ENCODE results near the gene PSMG3.

Gene PSMG3

DNA sequence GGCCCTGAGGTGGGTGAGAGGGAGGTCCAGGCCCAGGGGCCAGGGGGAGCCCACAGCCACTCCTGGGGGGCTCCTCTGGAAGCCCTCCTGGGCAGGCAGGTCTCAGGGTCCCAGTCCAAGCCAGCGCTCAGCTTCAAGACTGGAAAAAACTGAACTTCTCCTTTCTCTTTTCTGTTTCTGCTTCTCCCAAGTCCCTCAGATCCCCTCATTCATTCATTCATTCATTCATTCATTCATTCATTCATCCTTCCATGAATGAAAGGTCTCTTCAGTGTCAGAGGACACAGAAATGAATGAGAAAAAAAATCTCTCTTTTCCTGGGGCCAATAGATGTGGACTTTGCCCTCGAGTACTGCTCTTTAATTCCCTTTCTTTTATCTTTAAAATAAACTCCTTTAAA lies 34.6 kb upstream of the PSMG3 start:
- no peaks in the 10 kb centered on the region for H3K9me3 ChIP-seq (replicated peaks; ENCODE audit: low read length)
- no peaks in the 10 kb centered on the region for H3K36me3 ChIP-seq (ENCODE audit: insufficient read depth, low read length)
- peaks cover 72% of the 10 kb centered on the region for H3K27me3 ChIP-seq (ENCODE audit: control insufficient read depth, insufficient read depth, low read length)
- H3K4me2 ChIP-seq (ENCODE audit: low read length) = no peak overlapping the region
- H3K9ac ChIP-seq (ENCODE audit: low read depth, low read length) = no peak overlapping the region
- H3K4me3 ChIP-seq (ENCODE audit: low read length) = no peak overlapping the region
- H3K4me1 ChIP-seq (ENCODE audit: control insufficient read depth, insufficient read depth, low read length) = no peaks in the 10 kb centered on the region

DNA sequence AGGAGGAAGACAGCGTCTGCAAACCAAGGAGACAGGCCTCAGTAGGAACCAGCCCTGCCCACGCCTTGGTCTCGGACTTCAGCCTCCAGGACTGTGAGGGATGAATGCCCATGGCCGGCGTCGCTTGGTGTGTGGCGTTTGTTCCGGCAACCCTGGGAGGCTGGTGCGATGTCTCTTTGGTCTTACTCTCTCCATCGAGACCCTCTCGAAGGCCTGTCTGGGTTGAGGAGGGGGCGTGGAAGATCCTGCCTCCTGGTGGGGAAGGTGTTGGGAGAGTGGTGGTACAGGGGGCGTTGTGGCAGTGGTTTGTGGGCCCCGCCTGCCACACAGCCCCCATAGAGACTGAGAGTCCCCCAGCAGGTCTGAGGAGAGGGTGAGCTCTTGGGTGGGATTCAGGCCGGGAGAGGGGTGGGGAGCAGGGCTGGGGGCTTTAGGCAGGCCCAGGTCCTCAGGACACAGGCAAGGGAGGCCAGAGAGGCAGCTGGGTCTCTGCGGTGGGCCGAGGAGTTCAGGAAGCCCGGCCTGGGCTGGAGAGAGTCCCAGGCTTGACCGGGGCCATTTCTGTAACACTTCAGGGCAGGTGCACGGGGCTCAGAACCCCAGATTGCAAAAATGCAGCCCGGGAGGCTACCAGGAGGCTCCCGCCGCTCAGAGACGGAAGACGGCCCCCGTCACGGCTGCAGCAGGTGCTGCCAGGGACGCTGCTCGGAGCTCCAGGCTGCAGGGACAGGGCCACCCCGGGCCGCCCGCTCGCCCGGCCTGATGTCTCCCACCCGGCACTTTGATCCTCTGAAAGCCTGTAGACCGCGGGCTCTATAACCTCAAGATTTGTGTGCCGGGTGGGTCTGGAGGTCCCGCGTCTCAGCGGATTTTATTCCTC lies 33.8 kb upstream of the PSMG3 start:
- Histone ChIP-seq H3K4me1 (ENCODE audit: control insufficient read depth, insufficient read depth, low read length) (no peaks in the 10 kb centered on the region), H3K27me3 (ENCODE audit: control insufficient read depth, insufficient read depth, low read length) (peaks cover 66% of the 10 kb centered on the region), H3K4me3 (ENCODE audit: low read length) (no peak overlapping the region), H3K9ac (ENCODE audit: low read depth, low read length) (no peak overlapping the region), H3K36me3 (ENCODE audit: insufficient read depth, low read length) (no peaks in the 10 kb centered on the region), H3K9me3 (replicated peaks; ENCODE audit: low read length) (no peaks in the 10 kb centered on the region), H3K4me2 (ENCODE audit: low read length) (no peak overlapping the region)

DNA sequence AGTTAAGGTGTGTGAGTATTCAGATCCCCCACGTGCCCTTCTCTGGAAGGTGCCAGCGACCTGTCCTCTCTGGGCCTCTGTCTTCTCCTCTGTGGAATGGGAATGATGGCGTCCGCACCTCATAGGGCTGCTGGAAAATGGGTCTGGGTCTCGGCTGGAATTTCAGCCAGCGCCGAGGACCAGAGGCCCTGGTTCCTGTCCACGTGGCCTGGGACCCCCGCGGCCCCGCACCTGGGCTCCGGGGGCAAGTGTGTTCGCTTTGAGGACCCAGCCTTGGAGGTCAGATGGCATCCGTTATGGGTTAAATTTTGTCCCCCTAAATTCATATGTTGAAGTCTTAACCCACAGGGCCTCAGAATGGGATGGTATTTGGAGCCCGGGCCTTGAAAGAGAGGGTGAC lies 32.6 kb upstream of the PSMG3 start:
- Histone ChIP-seq H3K36me3 (ENCODE audit: insufficient read depth, low read length) (no peaks in the 10 kb centered on the region), H3K27me3 (ENCODE audit: control insufficient read depth, insufficient read depth, low read length) (peaks cover 66% of the 10 kb centered on the region), H3K4me2 (ENCODE audit: low read length) (no peak overlapping the region), H3K9me3 (replicated peaks; ENCODE audit: low read length) (no peaks in the 10 kb centered on the region), H3K4me1 (ENCODE audit: control insufficient read depth, insufficient read depth, low read length) (no peaks in the 10 kb centered on the region), H3K4me3 (ENCODE audit: low read length) (no peak overlapping the region), H3K9ac (ENCODE audit: low read depth, low read length) (no peak overlapping the region)

DNA sequence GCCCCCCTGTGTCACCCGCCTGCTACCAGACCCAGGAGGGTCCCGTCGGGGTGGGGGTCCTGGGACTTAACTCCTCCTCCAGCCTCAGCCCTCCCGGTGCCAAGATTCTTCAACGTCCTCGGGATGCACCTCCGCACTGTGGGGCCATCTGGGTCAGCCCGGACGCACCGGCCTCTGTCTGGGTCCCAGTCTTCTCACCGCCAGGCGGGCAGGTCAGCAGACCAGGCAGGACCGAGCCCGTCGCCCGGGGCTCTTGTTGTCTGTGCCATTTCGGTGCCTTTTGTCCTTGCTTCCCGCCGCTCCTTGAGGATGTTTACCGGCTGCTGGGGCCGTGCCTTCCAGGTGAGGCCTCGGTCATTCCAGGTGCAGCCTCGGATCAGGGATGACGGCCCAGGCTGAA lies 32.1 kb upstream of the PSMG3 start:
- Histone ChIP-seq H3K4me3 (ENCODE audit: low read length) (no peak overlapping the region), H3K9me3 (replicated peaks; ENCODE audit: low read length) (no peaks in the 10 kb centered on the region), H3K36me3 (ENCODE audit: insufficient read depth, low read length) (no peaks in the 10 kb centered on the region), H3K4me2 (ENCODE audit: low read length) (no peak overlapping the region), H3K27me3 (ENCODE audit: control insufficient read depth, insufficient read depth, low read length) (peaks cover 67% of the 10 kb centered on the region), H3K4me1 (ENCODE audit: control insufficient read depth, insufficient read depth, low read length) (no peaks in the 10 kb centered on the region), H3K9ac (ENCODE audit: low read depth, low read length) (no peak overlapping the region)

DNA sequence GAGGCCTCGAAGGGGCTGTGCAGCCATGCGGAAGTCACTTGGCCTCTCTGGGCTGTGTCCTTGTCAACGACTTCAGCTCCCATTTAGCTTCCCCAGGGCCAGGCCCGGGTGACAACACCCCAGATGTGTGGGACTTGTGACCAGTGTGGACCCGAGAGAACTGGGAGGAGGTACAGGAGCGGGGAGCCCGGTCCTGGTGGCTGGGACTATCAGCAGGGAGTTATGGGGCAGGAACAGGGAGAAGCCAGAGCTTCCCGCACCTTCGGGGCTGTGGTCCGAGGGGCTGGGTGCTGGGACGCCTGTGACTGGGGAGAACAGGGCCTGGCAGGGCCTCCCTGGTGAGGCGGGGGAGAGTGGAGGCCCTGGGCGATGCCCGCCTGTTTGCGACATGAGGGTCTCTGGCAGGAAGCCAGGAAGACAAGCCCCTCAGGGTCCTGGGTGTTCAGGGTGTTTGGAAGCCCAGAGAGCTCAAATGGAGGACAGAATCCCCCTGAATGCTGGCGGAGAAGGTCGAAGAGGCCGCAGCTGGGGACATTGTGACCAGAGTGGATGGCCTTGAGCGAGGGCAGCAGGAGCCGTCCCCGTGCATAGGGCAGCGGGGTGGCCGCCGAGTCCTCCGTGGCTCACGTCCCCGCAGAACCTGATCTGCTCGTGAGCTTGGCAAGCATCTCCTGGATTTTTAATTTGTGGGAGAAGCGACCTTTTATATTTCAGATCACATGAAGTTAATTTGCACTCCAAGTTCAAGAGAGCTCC lies 30.0 kb upstream of the PSMG3 start:
- peaks cover 76% of the 10 kb centered on the region for H3K27me3 ChIP-seq (ENCODE audit: control insufficient read depth, insufficient read depth, low read length)
- H3K4me2 ChIP-seq (ENCODE audit: low read length) = no peak overlapping the region
- no peaks in the 10 kb centered on the region for H3K36me3 ChIP-seq (ENCODE audit: insufficient read depth, low read length)
- H3K9ac ChIP-seq (ENCODE audit: low read depth, low read length) = no peak overlapping the region
- no peak overlapping the region for H3K4me3 ChIP-seq (ENCODE audit: low read length)
- H3K4me1 ChIP-seq (ENCODE audit: control insufficient read depth, insufficient read depth, low read length) = no peaks in the 10 kb centered on the region
- H3K9me3 ChIP-seq (replicated peaks; ENCODE audit: low read length) = no peaks in the 10 kb centered on the region

DNA sequence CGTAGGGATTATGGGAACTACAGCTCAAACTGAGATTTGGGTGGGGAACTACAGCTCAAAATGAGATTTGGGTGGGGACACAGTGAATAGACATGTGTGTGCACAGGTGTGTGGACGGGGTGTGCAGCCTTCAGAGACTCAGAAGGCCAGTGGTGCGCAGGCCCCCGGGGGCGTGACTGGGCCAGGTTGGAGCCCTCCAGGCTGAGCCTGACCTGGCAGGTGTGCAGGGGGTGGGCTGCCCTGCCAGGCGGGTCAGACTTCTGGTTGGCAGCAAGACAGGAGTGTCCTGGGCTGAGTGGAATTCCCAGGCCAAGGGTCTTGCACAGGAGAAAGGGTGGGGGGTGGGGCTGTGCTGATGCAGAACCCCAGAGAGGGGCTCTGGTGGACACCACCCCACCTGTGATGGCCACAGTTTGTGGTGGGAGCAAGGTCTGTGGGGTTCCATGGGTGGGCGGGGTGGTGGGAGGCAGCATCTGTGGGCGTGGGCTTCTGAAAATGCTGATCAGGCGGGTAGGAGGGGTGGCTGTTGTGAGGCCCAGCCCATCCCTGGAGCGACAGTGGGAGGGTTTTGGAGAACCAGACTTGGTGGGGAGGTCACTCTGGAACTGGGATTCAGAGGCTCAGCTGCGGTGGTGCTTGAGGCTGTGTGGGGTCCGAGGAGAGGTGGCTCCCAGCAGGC lies 29.3 kb upstream of the PSMG3 start:
- Histone ChIP-seq H3K27me3 (ENCODE audit: control insufficient read depth, insufficient read depth, low read length) (peaks cover 70% of the 10 kb centered on the region), H3K36me3 (ENCODE audit: insufficient read depth, low read length) (no peaks in the 10 kb centered on the region), H3K4me1 (ENCODE audit: control insufficient read depth, insufficient read depth, low read length) (no peaks in the 10 kb centered on the region), H3K4me3 (ENCODE audit: low read length) (no peak overlapping the region), H3K9ac (ENCODE audit: low read depth, low read length) (no peak overlapping the region), H3K9me3 (replicated peaks; ENCODE audit: low read length) (no peaks in the 10 kb centered on the region), H3K4me2 (ENCODE audit: low read length) (no peak overlapping the region)

DNA sequence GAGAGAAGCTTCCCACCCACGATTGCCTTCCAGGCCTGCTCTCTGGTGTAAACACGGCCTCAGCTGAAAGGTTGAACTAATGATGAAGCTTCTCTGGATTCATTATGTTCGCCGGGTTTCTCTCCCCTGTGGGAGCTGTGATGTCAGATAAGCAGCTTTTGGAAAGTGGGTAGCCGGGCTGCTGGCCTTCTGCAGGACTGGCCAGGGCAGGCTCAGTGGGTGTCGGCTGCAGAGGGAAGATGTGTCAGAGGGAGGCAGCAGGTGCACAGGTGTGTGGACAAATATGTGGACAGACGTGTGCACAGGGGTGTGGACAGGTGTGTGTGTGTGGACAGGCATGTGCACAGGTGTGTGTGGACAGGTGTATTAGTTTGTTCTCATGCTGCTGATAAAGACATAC lies 28.5 kb upstream of the PSMG3 start:
- Histone ChIP-seq H3K4me1 (ENCODE audit: control insufficient read depth, insufficient read depth, low read length) (no peaks in the 10 kb centered on the region), H3K36me3 (ENCODE audit: insufficient read depth, low read length) (no peaks in the 10 kb centered on the region), H3K9me3 (replicated peaks; ENCODE audit: low read length) (no peaks in the 10 kb centered on the region)

DNA sequence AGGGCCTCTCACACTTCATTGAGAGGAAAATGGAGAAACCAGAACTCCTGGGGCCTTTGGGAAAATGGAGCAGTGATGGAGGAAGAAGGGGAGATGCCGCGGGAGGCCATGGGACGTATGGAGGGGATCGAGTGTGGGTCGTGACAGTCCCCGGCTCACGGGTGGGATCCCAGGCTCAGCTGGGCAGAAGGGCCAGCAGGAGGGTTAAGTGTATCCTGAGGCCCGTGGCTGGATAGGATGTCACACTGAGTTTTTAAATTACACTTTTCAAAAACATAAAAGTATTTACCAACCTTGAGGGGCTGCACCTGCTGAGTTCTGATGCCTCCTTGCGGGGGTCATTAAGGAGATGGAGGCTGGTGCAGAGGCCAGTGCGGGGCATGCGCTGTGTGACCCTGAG lies 28.0 kb upstream of the PSMG3 start:
- Histone ChIP-seq H3K4me1 (ENCODE audit: control insufficient read depth, insufficient read depth, low read length) (no peaks in the 10 kb centered on the region), H3K36me3 (ENCODE audit: insufficient read depth, low read length) (no peaks in the 10 kb centered on the region), H3K27me3 (ENCODE audit: control insufficient read depth, insufficient read depth, low read length) (peaks cover 69% of the 10 kb centered on the region)

More for the DNA sequence above, 28.5 kb upstream of the PSMG3 start:
- Histone ChIP-seq H3K4me3 (ENCODE audit: low read length) (no peak overlapping the region), H3K9ac (ENCODE audit: low read depth, low read length) (no peak overlapping the region), H3K4me2 (ENCODE audit: low read length) (no peak overlapping the region), H3K27me3 (ENCODE audit: control insufficient read depth, insufficient read depth, low read length) (peaks cover 67% of the 10 kb centered on the region)

DNA sequence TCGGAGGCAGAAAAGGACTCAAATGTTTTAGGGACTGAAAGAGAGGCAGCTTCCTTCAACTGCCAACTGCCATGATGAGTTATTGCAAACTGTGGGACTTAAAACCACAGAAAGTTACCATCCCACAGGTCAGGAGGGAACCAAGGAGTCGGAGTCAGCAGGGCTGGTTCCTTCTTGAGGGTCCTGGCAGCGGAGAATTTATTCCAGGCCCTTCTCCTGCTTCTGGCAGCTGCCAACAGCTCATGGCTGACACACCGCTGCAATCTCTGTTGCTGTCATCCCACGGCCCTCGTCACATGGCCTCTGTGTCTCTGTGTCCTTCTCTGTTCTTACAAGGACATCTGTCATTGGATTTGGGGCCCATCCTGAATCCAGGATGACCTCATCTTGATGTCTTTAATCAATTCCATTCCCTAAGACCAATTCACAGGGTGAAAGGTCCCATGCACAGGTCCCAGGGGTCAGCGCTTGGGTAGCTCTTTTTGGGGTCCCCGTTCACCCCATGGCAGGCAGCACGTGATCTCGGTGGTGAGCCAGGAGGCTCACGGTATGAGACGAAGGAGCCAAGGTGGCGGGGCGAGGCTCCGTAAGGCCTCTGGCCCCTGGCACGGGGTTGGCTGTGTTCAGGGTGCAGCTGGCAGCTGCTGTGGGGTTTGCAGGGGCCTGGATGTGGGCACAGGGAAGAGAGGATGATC lies 27.4 kb upstream of the PSMG3 start:
- H3K4me2 ChIP-seq (ENCODE audit: low read length) = no peak overlapping the region
- no peaks in the 10 kb centered on the region for H3K4me1 ChIP-seq (ENCODE audit: control insufficient read depth, insufficient read depth, low read length)
- peaks cover 70% of the 10 kb centered on the region for H3K27me3 ChIP-seq (ENCODE audit: control insufficient read depth, insufficient read depth, low read length)
- no peaks in the 10 kb centered on the region for H3K9me3 ChIP-seq (replicated peaks; ENCODE audit: low read length)
- H3K4me3 ChIP-seq (ENCODE audit: low read length) = no peak overlapping the region
- no peaks in the 10 kb centered on the region for H3K36me3 ChIP-seq (ENCODE audit: insufficient read depth, low read length)
- no peak overlapping the region for H3K9ac ChIP-seq (ENCODE audit: low read depth, low read length)

More for the DNA sequence above, 28.0 kb upstream of the PSMG3 start:
- no peak overlapping the region for H3K4me2 ChIP-seq (ENCODE audit: low read length)
- no peak overlapping the region for H3K4me3 ChIP-seq (ENCODE audit: low read length)
- H3K9me3 ChIP-seq (replicated peaks; ENCODE audit: low read length) = no peaks in the 10 kb centered on the region
- H3K9ac ChIP-seq (ENCODE audit: low read depth, low read length) = no peak overlapping the region

DNA sequence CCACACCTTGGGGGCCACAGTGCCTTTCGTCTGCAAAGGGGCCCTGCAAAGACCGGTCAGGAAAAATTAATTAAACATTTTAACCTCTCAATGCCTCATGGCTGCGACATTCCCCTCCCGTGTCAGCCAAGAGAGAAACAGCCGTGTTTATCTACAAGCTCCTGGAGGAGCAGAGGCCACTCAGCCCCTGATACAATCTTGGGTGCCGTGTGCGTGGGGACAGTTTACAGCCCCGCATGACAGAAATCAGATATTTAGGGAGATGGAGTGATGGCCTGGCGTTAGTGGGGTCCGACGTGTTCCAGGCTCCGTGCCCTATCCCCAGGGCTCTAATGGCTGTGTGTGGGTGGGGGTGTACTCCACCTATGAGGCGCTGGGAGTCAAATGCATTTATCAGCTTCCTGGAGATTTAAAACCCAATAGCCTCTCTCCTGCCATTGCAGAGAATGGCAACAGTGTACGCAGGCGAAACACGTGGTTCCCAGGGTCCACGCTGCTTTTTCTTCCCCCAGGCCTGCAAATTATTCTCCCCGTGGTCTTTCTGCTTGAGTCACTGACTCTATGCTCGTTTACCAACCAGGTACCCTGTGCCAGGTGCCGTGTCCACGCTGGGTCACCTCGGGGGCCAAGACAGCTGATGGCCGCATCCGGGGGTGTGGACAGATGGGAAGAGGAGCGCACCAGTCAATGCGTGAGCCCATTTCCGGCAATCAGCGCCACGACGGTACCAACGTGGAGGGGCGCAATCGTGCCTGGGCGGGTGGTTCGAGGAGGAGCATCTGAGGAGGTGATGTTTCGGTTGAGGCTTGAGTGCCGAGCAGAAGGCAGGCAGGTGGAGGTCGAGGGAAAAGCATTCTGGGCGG lies 26.6 kb upstream of the PSMG3 start:
- Histone ChIP-seq H3K4me1 (ENCODE audit: control insufficient read depth, insufficient read depth, low read length) (no peaks in the 10 kb centered on the region), H3K36me3 (ENCODE audit: insufficient read depth, low read length) (no peaks in the 10 kb centered on the region), H3K9ac (ENCODE audit: low read depth, low read length) (no peak overlapping the region), H3K9me3 (replicated peaks; ENCODE audit: low read length) (no peaks in the 10 kb centered on the region), H3K27me3 (ENCODE audit: control insufficient read depth, insufficient read depth, low read length) (peaks cover 73% of the 10 kb centered on the region), H3K4me2 (ENCODE audit: low read length) (no peak overlapping the region), H3K4me3 (ENCODE audit: low read length) (no peak overlapping the region)

Data from skeletal muscle satellite cell (primary cell).